Measurements from ENCODE around the gene GBF1. TPM values are rescaled to one million over a fixed set of nuclear protein-coding genes. Genes with fewer than 3 reads are reported as not detected.

GBF1 gene
- total and polyA plus RNA-seq, 10 of the 15 experiments (the other 5 are each of a cell fraction or from before 2014, with no cell fraction given), result 0.82 to 42.0 (median 21.8) TPM

DNA sequence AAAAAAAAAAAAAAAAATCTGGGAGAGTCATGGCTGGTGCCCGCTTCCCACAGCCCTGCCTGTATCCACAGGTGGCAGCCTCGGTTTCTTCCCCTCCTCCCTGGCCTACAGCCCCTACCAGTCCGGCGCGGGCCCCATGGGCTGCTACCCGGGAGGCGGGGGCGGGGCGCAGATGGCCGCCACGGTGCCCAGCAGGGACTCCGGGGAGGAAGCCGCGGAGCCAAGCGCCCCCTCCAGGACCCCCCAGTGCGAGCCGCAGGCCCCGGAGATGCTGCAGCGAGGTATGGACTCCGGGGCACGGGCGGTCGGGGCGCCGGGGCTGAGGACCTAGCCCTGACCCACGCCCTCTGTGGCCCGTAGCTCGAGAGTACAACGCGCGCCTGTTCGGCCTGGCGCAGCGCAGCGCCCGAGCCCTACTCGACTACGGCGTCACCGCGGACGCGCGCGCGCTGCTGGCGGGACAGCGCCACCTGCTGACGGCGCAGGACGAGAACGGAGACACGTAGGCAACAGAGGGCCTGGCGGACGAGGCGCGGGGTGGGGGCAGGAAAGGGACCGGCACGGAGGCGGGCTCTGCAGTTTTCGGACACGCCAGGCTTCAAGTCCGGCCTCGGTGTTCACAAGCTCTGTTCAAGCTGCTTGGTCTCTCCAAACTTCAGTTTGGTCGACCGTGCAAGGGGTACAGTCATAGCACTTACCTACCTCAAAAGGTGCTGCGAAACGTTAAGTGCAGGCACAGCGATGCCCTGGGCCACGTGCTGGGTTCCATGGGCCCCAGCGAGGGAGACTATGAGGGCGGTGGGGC lies 154.1 kb downstream of the GBF1 start (continued):
- TF ChIP-seq, protein P1, sequence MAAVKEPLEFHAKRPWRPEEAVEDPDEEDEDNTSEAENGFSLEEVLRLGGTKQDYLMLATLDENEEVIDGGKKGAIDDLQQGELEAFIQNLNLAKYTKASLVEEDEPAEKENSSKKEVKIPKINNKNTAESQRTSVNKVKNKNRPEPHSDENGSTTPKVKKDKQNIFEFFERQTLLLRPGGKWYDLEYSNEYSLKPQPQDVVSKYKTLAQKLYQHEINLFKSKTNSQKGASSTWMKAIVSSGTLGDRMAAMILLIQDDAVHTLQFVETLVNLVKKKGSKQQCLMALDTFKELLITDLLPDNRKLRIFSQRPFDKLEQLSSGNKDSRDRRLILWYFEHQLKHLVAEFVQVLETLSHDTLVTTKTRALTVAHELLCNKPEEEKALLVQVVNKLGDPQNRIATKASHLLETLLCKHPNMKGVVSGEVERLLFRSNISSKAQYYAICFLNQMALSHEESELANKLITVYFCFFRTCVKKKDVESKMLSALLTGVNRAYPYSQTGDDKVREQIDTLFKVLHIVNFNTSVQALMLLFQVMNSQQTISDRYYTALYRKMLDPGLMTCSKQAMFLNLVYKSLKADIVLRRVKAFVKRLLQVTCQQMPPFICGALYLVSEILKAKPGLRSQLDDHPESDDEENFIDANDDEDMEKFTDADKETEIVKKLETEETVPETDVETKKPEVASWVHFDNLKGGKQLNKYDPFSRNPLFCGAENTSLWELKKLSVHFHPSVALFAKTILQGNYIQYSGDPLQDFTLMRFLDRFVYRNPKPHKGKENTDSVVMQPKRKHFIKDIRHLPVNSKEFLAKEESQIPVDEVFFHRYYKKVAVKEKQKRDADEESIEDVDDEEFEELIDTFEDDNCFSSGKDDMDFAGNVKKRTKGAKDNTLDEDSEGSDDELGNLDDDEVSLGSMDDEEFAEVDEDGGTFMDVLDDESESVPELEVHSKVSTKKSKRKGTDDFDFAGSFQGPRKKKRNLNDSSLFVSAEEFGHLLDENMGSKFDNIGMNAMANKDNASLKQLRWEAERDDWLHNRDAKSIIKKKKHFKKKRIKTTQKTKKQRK (IDR thresholded peaks at IDR 0.05; ENCODE audit: low read depth, low read length), result no peak
- TF ChIP-seq, protein P2, sequence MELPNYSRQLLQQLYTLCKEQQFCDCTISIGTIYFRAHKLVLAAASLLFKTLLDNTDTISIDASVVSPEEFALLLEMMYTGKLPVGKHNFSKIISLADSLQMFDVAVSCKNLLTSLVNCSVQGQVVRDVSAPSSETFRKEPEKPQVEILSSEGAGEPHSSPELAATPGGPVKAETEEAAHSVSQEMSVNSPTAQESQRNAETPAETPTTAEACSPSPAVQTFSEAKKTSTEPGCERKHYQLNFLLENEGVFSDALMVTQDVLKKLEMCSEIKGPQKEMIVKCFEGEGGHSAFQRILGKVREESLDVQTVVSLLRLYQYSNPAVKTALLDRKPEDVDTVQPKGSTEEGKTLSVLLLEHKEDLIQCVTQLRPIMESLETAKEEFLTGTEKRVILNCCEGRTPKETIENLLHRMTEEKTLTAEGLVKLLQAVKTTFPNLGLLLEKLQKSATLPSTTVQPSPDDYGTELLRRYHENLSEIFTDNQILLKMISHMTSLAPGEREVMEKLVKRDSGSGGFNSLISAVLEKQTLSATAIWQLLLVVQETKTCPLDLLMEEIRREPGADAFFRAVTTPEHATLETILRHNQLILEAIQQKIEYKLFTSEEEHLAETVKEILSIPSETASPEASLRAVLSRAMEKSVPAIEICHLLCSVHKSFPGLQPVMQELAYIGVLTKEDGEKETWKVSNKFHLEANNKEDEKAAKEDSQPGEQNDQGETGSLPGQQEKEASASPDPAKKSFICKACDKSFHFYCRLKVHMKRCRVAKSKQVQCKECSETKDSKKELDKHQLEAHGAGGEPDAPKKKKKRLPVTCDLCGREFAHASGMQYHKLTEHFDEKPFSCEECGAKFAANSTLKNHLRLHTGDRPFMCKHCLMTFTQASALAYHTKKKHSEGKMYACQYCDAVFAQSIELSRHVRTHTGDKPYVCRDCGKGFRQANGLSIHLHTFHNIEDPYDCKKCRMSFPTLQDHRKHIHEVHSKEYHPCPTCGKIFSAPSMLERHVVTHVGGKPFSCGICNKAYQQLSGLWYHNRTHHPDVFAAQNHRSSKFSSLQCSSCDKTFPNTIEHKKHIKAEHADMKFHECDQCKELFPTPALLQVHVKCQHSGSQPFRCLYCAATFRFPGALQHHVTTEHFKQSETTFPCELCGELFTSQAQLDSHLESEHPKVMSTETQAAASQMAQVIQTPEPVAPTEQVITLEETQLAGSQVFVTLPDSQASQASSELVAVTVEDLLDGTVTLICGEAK (IDR thresholded peaks at IDR 0.05; ENCODE audit: borderline replicate concordance), result no peak
- TF ChIP-seq CHD2 (IDR thresholded peaks at IDR 0.05; ENCODE audit: borderline replicate concordance, low read depth, low read length), result peak; percentile 74; the same call in 1 of the 2 replicates
- no peak for TF ChIP-seq SPI1 (IDR thresholded peaks at IDR 0.05; ENCODE audit: borderline replicate concordance, insufficient read depth, low read depth, low read length)
- no peak for TF ChIP-seq SREBF2 (IDR thresholded peaks at IDR 0.05; ENCODE audit: low read length)
- TF ChIP-seq, protein P3, sequence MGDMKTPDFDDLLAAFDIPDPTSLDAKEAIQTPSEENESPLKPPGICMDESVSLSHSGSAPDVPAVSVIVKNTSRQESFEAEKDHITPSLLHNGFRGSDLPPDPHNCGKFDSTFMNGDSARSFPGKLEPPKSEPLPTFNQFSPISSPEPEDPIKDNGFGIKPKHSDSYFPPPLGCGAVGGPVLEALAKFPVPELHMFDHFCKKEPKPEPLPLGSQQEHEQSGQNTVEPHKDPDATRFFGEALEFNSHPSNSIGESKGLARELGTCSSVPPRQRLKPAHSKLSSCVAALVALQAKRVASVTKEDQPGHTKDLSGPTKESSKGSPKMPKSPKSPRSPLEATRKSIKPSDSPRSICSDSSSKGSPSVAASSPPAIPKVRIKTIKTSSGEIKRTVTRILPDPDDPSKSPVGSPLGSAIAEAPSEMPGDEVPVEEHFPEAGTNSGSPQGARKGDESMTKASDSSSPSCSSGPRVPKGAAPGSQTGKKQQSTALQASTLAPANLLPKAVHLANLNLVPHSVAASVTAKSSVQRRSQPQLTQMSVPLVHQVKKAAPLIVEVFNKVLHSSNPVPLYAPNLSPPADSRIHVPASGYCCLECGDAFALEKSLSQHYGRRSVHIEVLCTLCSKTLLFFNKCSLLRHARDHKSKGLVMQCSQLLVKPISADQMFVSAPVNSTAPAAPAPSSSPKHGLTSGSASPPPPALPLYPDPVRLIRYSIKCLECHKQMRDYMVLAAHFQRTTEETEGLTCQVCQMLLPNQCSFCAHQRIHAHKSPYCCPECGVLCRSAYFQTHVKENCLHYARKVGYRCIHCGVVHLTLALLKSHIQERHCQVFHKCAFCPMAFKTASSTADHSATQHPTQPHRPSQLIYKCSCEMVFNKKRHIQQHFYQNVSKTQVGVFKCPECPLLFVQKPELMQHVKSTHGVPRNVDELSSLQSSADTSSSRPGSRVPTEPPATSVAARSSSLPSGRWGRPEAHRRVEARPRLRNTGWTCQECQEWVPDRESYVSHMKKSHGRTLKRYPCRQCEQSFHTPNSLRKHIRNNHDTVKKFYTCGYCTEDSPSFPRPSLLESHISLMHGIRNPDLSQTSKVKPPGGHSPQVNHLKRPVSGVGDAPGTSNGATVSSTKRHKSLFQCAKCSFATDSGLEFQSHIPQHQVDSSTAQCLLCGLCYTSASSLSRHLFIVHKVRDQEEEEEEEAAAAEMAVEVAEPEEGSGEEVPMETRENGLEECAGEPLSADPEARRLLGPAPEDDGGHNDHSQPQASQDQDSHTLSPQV (IDR thresholded peaks at IDR 0.05), result 0 out of 2 replicates have a peak, but pooled peaks have one; percentile 42
- no peak for TF ChIP-seq PML (IDR thresholded peaks at IDR 0.05; ENCODE audit: low read length)
- TF ChIP-seq MEF2A (IDR thresholded peaks at IDR 0.05; ENCODE audit: insufficient read depth, low read depth, low read length), result no peak
- TF ChIP-seq IKZF2 (IDR thresholded peaks at IDR 0.05), result no peak; a peak in 1 of 4 replicates
- TF ChIP-seq RCOR1 (conservative IDR thresholded peaks at IDR 0.05; ENCODE audit: low read depth, low read length), result no peak
- TF ChIP-seq MTA2 (IDR thresholded peaks at IDR 0.05; ENCODE audit: low read depth), result no peak
- TF ChIP-seq SMAD1 (IDR thresholded peaks at IDR 0.05; ENCODE audit: low read depth, partially characterized antibody), result no peak
- TF ChIP-seq, protein P4, sequence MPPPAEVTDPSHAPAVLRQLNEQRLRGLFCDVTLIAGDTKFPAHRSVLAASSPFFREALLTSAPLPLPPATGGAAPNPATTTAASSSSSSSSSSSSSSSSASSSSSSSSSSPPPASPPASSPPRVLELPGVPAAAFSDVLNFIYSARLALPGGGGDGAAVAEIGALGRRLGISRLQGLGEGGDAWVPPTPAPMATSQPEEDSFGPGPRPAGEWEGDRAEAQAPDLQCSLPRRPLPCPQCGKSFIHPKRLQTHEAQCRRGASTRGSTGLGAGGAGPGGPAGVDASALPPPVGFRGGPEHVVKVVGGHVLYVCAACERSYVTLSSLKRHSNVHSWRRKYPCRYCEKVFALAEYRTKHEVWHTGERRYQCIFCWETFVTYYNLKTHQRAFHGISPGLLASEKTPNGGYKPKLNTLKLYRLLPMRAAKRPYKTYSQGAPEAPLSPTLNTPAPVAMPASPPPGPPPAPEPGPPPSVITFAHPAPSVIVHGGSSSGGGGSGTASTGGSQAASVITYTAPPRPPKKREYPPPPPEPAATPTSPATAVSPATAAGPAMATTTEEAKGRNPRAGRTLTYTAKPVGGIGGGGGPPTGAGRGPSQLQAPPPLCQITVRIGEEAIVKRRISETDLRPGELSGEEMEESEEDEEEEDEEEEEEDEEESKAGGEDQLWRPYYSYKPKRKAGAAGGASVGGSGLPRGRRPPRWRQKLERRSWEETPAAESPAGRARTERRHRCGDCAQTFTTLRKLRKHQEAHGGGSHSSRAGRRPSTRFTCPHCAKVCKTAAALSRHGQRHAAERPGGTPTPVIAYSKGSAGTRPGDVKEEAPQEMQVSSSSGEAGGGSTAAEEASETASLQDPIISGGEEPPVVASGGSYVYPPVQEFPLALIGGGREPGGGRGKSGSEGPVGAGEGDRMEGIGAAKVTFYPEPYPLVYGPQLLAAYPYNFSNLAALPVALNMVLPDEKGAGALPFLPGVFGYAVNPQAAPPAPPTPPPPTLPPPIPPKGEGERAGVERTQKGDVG (CRISPR knock-in tag; IDR thresholded peaks at IDR 0.05), result no peak

All from GM12878 (cell line).